Gastrocnemius medialis (tissue), 4 donors: ENCODE data around the gene AFF3. TPM values are rescaled to one million over a fixed set of nuclear protein-coding genes. Genes with fewer than 3 reads are reported as not detected.

Experiments used
- ATAC-seq, 2 donors: fragments of 150-250 bp; one replicate each; pipeline ENCODE4 v1.9.1; 2016
- DNase-seq, 2 donors: peaks; one replicate each; pipeline ENCODE4 v3.0.0-alpha.2; 2019
- H3K27ac ChIP-seq, 4 donors: fragments of 200-600 bp; sonication (generic); 1 replicate in 1 of 4; 2 replicates in 3 of 4; pipeline ENCODE4 v1.5.1; 2016 to 2018; ENCODE audit warnings: mild to moderate bottlenecking in 2 of 4, moderate library complexity in 1 of 4
- H3K27me3 ChIP-seq, 3 donors: fragments of 200-600 bp; sonication (generic) in 2 of 3; 1 replicate in 1 of 3; 2 replicates in 2 of 3; pipeline versions ENCODE4 v1.5.1 to v1.6.0; 2016 to 2019; ENCODE audit warnings: mild to moderate bottlenecking in 1 of 3, moderate library complexity in 1 of 3
- H3K36me3 ChIP-seq, 2 donors: fragments of 200-600 bp; sonication (generic) in 1 of 2; one replicate each; pipeline ENCODE4 v1.5.1; 2017 to 2018
- H3K4me1 ChIP-seq, 2 donors: fragments of 200-600 bp; sonication (generic) in 1 of 2; one replicate each; pipeline ENCODE4 v1.5.1; 2016 to 2017; ENCODE audit warnings: mild to moderate bottlenecking in 2 of 2
- H3K4me3 ChIP-seq, 4 donors: fragments of 200-600 bp; sonication (generic) in 3 of 4; 1 replicate in 1 of 4; 2 replicates in 3 of 4; pipeline ENCODE4 v1.5.1; 2016 to 2019; ENCODE audit warnings: mild to moderate bottlenecking in 2 of 4
- H3K9me3 ChIP-seq, 3 donors: fragments of 200-600 bp; sonication (generic) in 2 of 3; 1 replicate in 1 of 3; 2 replicates in 2 of 3; pipeline ENCODE4 v1.5.1; 2016 to 2019
- POLR2A ChIP-seq, 2 donors: fragments of 450-650 bp; IDR thresholded peaks; one replicate each; pipeline ENCODE4 v1.6.1; 2017; ENCODE audit warnings: antibody characterized with exemption in 2 of 2, mild to moderate bottlenecking in 2 of 2, moderate library complexity in 2 of 2
- in situ Hi-C, 4 donors: fragments of 200-750 bp; cut with MboI; loops; one replicate each; pipeline versions ENCODE4 v1.15.0 to v1.8.0; 2017; ENCODE audit warnings: low sequenced_read_pairs in 4 of 4
- intact Hi-C: fragments of 100-400 bp; cut with DNase I; formaldehyde crosslinking; loops from one replicate; pipeline ENCODE4 v1.15.1; 2023; ENCODE audit warnings: low total_unique reads
- total RNA-seq, 4 donors: library from RNA; depleted of rRNA; stranded (reverse); fragments of >200 nt; gene quantifications; one replicate each; pipeline versions ENCODE4 v1.1.0 to v1.2.3, GENCODE V29; 2016
- TF ChIP-seq, protein P1 (sequence below), 5 experiments: fragments of 450-650 bp in 3 of 5; fragments of 200-600 bp in 2 of 5; sonication (generic) in 2 of 5; IDR thresholded peaks in 4 of 5; conservative IDR thresholded peaks in 1 of 5; 1 replicate in 4 of 5; 2 replicates in 1 of 5; pipeline ENCODE4 v1.5.1; 2016 to 2019; ENCODE audit warnings: antibody characterized with exemption in 5 of 5, mild to moderate bottlenecking in 3 of 5, moderate library complexity in 3 of 5

Gene AFF3
- total RNA-seq, 4 donors from 2014 or later, result 0.22 to 0.55 (median 0.47) TPM

DNA sequence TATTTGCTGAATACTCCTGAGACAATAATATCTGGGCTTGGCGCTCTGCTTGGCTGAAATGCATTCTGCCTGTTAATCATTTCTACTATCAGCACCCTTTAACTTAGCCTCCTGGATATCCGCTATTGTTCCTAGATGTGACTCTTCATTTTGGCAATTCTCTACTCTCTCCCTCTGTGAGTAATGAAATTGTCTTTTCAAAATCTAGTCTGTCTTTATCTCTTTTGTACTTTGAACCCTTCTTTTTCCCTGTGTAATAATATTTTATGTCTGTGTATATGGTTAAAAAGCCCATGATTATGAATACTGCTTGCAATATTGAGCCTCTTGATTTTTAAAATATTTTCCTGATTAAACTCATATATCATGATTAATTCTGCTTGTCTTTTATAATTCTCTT, 646.4 kb downstream of the AFF3 start:
- no peak for ATAC-seq
- no peak for TF ChIP-seq POLR2A (IDR thresholded peaks at IDR 0.05)
- TF ChIP-seq, protein P1, sequence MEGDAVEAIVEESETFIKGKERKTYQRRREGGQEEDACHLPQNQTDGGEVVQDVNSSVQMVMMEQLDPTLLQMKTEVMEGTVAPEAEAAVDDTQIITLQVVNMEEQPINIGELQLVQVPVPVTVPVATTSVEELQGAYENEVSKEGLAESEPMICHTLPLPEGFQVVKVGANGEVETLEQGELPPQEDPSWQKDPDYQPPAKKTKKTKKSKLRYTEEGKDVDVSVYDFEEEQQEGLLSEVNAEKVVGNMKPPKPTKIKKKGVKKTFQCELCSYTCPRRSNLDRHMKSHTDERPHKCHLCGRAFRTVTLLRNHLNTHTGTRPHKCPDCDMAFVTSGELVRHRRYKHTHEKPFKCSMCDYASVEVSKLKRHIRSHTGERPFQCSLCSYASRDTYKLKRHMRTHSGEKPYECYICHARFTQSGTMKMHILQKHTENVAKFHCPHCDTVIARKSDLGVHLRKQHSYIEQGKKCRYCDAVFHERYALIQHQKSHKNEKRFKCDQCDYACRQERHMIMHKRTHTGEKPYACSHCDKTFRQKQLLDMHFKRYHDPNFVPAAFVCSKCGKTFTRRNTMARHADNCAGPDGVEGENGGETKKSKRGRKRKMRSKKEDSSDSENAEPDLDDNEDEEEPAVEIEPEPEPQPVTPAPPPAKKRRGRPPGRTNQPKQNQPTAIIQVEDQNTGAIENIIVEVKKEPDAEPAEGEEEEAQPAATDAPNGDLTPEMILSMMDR (IDR thresholded peaks at IDR 0.05 in 4 of 5, conservative IDR thresholded peaks at IDR 0.05 in 1 of 5), result no peak
- no peaks in the 10 kb centered on the region for H3K4me1 ChIP-seq
- no peaks in the 10 kb centered on the region for H3K9me3 ChIP-seq
- DNase-seq, result no peak
- in situ Hi-C loops, result loop anchor here (10.0 to 25.0 kb wide), 4 partner anchors 159 to 859 kb away; partner anchors contain the start of genes MITD1 (in 4 of the 4), MRPL30 (in 4 of the 4), EIF5B (in 1 of the 4) and TXNDC9 (in 1 of the 4)
- no peaks in the 10 kb centered on the region for H3K36me3 ChIP-seq
- no peak overlapping the region for H3K27ac ChIP-seq
- no peak overlapping the region for H3K4me3 ChIP-seq
- intact Hi-C loops, result no loop called here
- peaks cover 0 to 5% (median 0%) of the 10 kb centered on the region in 3 donors for H3K27me3 ChIP-seq

Other genes starting within 250 kb of the AFF3 start
- 1 to 10 TPM; 5.0 to 8.8 (median 7.6) TPM for gene LONRF2, start 179.9 kb upstream of the AFF3 start, total RNA-seq